MM.1S (cell line): ENCODE measurements around the gene SERPINB2.

Source experiments
- DNase-seq: peaks from one replicate; pipeline ENCODE4 v3.0.0-alpha.2; 2015
- H2AFZ ChIP-seq: fragments of 300-600 bp; sonication (generic); 2 replicates; pipeline ENCODE4 v1.6.0; 2016; ENCODE audit warnings: antibody characterized with exemption, low read length
- H3F3A ChIP-seq: fragments of 300-600 bp; sonication (generic); 2 replicates; pipeline ENCODE4 v1.6.1; 2016; ENCODE audit warnings: mild to moderate bottlenecking, antibody characterized with exemption, low read length, moderate library complexity, mixed read lengths; ENCODE audit not compliant: insufficient read depth
- H3K27ac ChIP-seq: fragments of 300-600 bp; sonication (generic); 2 replicates; pipeline ENCODE4 v1.5.1; 2016; ENCODE audit warnings: mild to moderate bottlenecking, low read length
- H3K27me3 ChIP-seq: fragments of 300-600 bp; sonication (generic); replicated peaks from 2 replicates; pipeline ENCODE4 v1.6.0; 2016; ENCODE audit warnings: low read length; ENCODE audit not compliant: insufficient read depth
- H3K36me3 ChIP-seq: fragments of 300-600 bp; sonication (generic); replicated peaks from 2 replicates; pipeline ENCODE4 v1.6.1; 2016; ENCODE audit warnings: mild to moderate bottlenecking, low read length, mixed read lengths; ENCODE audit not compliant: insufficient read depth
- H3K4me1 ChIP-seq: fragments of 300-600 bp; sonication (generic); 2 replicates; pipeline ENCODE4 v1.6.1; 2016; ENCODE audit warnings: low read length, mixed read lengths
- H3K4me2 ChIP-seq: fragments of 300-600 bp; sonication (generic); 2 replicates; pipeline ENCODE4 v1.6.0; 2016; ENCODE audit warnings: low read depth, low read length
- H3K4me3 ChIP-seq: fragments of 300-600 bp; sonication (generic); 2 replicates; pipeline ENCODE4 v1.5.1; 2016; ENCODE audit warnings: low read length, mixed read lengths
- H3K79me2 ChIP-seq: fragments of 300-600 bp; sonication (generic); 2 replicates; pipeline ENCODE4 v1.6.1; 2016; ENCODE audit warnings: mixed run types, low read length, mixed read lengths
- H3K9ac ChIP-seq: fragments of 300-600 bp; sonication (generic); 2 replicates; pipeline ENCODE4 v1.6.1; 2016; ENCODE audit warnings: low read length, mixed read lengths
- H3K9me2 ChIP-seq: fragments of 300-600 bp; sonication (generic); replicated peaks from 2 replicates; pipeline ENCODE4 v1.6.1; 2016; ENCODE audit warnings: mild to moderate bottlenecking, low read length, mixed read lengths; ENCODE audit not compliant: insufficient read depth
- H3K9me3 ChIP-seq: fragments of 300-600 bp; sonication (generic); replicated peaks from 2 replicates; pipeline ENCODE4 v1.6.1; 2016; ENCODE audit warnings: mild to moderate bottlenecking, low read length, mixed read lengths; ENCODE audit not compliant: insufficient read depth
- H4K20me1 ChIP-seq: fragments of 300-600 bp; sonication (generic); 2 replicates; pipeline ENCODE4 v1.6.1; 2016; ENCODE audit warnings: mild to moderate bottlenecking, low read length, moderate library complexity, mixed read lengths; ENCODE audit not compliant: insufficient read depth
- EZH2 ChIP-seq: fragments of 300-600 bp; sonication (generic); optimal IDR thresholded peaks from 2 replicates; pipeline ENCODE3; 2017; ENCODE audit warnings: low read depth, mild to moderate bottlenecking, antibody characterized with exemption, low read length, mixed read lengths
- EZH2phosphoT487 ChIP-seq: fragments of 300-600 bp; sonication (generic); IDR thresholded peaks from 2 replicates; pipeline ENCODE4 v1.6.1; 2018; ENCODE audit warnings: antibody characterized with exemption, low read length
- TF ChIP-seq, protein P1 (sequence below): fragments of 300-600 bp; sonication (generic); IDR thresholded peaks from 2 replicates; pipeline ENCODE4 v1.5.1; 2016; ENCODE audit warnings: antibody characterized with exemption, low read length, mixed read lengths

The SERPINB2 gene

DNA sequence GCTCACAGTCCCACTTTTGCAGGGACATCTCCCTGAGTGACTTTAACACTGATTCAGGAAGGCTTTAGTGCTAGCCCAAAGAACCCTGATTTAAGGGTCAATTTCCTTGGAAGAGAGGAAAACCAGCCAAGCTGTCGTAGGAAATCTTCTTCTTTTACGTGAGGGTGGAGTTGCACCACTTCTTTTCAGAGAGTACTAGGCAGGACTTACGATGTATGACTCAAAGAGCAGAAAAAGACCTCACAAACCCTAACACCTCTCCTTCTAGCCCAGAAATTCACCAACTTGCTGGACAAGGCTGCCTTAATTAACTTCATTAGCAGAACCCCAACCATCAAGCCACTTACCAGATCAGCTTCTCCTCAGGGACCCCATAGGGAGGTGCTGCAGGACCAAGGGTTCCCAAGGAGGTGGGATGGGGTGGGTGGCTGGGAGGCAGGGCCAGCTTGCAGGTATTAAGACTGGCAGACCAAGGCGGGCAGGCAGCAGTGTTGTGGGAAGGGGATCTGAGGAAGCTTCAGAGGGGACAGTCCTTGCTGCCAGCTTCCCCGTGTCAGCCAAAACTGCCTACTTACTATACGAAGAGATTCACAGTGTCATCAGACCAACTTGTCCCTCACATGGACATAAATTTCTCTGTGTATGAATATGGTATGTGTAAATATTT lies 6.7 kb downstream of the SERPINB2 start:
- Histone ChIP-seq H3K36me3 (no peaks in the 10 kb centered on the region), H4K20me1 (no peaks in the 10 kb centered on the region), H3K9me3 (no peaks in the 10 kb centered on the region), H3K27ac (no peak overlapping the region), H3K4me1 (no peaks in the 10 kb centered on the region), H3F3A (no peaks in the 10 kb centered on the region), H2AFZ (no peak overlapping the region), H3K27me3 (no peaks in the 10 kb centered on the region), H3K4me3 (no peak overlapping the region), H3K79me2 (no peaks in the 10 kb centered on the region), H3K9me2 (no peaks in the 10 kb centered on the region), H3K4me2 (no peak overlapping the region), H3K9ac (no peak overlapping the region)
- TF ChIP-seq, protein P1, sequence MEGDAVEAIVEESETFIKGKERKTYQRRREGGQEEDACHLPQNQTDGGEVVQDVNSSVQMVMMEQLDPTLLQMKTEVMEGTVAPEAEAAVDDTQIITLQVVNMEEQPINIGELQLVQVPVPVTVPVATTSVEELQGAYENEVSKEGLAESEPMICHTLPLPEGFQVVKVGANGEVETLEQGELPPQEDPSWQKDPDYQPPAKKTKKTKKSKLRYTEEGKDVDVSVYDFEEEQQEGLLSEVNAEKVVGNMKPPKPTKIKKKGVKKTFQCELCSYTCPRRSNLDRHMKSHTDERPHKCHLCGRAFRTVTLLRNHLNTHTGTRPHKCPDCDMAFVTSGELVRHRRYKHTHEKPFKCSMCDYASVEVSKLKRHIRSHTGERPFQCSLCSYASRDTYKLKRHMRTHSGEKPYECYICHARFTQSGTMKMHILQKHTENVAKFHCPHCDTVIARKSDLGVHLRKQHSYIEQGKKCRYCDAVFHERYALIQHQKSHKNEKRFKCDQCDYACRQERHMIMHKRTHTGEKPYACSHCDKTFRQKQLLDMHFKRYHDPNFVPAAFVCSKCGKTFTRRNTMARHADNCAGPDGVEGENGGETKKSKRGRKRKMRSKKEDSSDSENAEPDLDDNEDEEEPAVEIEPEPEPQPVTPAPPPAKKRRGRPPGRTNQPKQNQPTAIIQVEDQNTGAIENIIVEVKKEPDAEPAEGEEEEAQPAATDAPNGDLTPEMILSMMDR: no peak
- no peak for TF ChIP-seq EZH2
- no peak for TF ChIP-seq EZH2phosphoT487
- no peak for DNase-seq

GRCh38 chr18:63895190-63895589 lies 7.7 kb downstream of the SERPINB2 start:
- Histone ChIP-seq H3K79me2 (no peaks in the 10 kb centered on the region), H3K9me3 (no peaks in the 10 kb centered on the region), H3K27me3 (no peaks in the 10 kb centered on the region), H3K36me3 (no peaks in the 10 kb centered on the region), H3K4me2 (no peak overlapping the region), H3F3A (no peaks in the 10 kb centered on the region), H3K27ac (no peak overlapping the region), H4K20me1 (no peaks in the 10 kb centered on the region), H2AFZ (no peak overlapping the region), H3K4me3 (no peak overlapping the region), H3K9me2 (no peaks in the 10 kb centered on the region), H3K4me1 (no peaks in the 10 kb centered on the region), H3K9ac (no peak overlapping the region)
- no peak for TF ChIP-seq EZH2
- no peak for TF ChIP-seq EZH2phosphoT487
- TF ChIP-seq, protein P1: no peak
- no peak for DNase-seq

DNA sequence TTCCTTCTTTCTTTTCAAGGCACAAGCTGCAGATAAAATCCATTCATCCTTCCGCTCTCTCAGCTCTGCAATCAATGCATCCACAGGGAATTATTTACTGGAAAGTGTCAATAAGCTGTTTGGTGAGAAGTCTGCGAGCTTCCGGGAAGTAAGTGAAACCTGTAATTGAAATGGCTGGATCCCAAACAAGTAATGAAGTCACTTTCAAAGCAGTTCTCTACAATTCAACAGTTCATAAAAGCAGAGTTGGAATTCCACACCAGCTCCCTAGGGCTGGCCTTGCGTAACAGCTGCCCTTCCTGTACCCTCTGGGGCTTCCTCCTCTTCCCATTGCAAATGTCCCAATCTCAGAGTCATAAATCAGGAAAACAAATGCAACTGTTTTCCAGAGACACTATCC lies 9.6 kb downstream of the SERPINB2 start:
- TF ChIP-seq, protein P1: no peak
- no peak for TF ChIP-seq EZH2
- TF ChIP-seq EZH2phosphoT487: no peak
- H3K4me2 ChIP-seq: no peak overlapping the region

More for the DNA sequence above, 9.6 kb downstream of the SERPINB2 start:
- Histone ChIP-seq H3F3A (no peaks in the 10 kb centered on the region), H3K4me1 (no peaks in the 10 kb centered on the region), H3K9me3 (no peaks in the 10 kb centered on the region), H3K27ac (no peak overlapping the region), H3K9ac (no peak overlapping the region), H3K9me2 (no peaks in the 10 kb centered on the region), H2AFZ (no peak overlapping the region), H3K79me2 (no peaks in the 10 kb centered on the region), H3K4me3 (no peak overlapping the region), H3K36me3 (no peaks in the 10 kb centered on the region), H4K20me1 (no peaks in the 10 kb centered on the region), H3K27me3 (no peaks in the 10 kb centered on the region)
- no peak for DNase-seq
